Measurements from ENCODE around the gene GPAT3. TPM values are rescaled to one million over a fixed set of nuclear protein-coding genes. Genes with fewer than 3 reads are reported as not detected.
"Not testable (repeated sequence)": the region's sequence is repeated elsewhere in the genome, so short reads cannot be mapped to it uniquely, and the experiment has no call there.

GPAT3 gene
- total RNA-seq, 4 donors from 2014 or later = 2.3 to 7.3 (median 4.5) TPM

DNA sequence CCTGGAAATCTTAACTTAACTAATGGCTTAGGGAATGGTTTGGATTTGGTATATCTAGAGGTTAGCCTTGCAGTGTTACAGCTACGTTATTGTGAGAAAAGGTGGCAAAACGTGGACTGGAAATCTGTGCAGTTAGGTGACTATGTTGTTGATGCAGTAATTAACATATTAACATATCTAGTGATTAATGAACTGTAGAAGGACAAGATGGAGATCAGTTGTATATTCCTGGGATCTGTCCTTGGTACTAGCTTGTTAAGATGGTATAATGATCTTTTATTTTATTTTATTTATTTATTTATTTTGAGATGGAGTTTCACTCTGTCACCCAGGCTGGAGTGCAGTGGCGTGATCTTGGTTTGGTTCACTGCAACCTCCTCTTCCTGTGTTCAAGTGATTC is 36.9 kb downstream of the GPAT3 start:
- Histone ChIP-seq H3K36me3 (no peaks in the 10 kb centered on the region), H3K4me3 (no peak overlapping the region), H3K4me1 (no peaks in the 10 kb centered on the region), H3K9me3 (no peaks in the 10 kb centered on the region), H3K27me3 (no peaks in the 10 kb centered on the region), H3K27ac (no peak overlapping the region)
- no peak for DNase-seq (ENCODE audit: low spot score in 2 of 2)
- 84% methylated on average over 3 of the region's 3 CpGs for WGBS
- TF ChIP-seq EP300 (IDR thresholded peaks at IDR 0.05) (no peak), POLR2AphosphoS5 (IDR thresholded peaks at IDR 0.05) (no peak), POLR2A (IDR thresholded peaks at IDR 0.05) (no peak)
- TF ChIP-seq, protein P1, sequence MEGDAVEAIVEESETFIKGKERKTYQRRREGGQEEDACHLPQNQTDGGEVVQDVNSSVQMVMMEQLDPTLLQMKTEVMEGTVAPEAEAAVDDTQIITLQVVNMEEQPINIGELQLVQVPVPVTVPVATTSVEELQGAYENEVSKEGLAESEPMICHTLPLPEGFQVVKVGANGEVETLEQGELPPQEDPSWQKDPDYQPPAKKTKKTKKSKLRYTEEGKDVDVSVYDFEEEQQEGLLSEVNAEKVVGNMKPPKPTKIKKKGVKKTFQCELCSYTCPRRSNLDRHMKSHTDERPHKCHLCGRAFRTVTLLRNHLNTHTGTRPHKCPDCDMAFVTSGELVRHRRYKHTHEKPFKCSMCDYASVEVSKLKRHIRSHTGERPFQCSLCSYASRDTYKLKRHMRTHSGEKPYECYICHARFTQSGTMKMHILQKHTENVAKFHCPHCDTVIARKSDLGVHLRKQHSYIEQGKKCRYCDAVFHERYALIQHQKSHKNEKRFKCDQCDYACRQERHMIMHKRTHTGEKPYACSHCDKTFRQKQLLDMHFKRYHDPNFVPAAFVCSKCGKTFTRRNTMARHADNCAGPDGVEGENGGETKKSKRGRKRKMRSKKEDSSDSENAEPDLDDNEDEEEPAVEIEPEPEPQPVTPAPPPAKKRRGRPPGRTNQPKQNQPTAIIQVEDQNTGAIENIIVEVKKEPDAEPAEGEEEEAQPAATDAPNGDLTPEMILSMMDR (IDR thresholded peaks at IDR 0.05) = no peak

DNA sequence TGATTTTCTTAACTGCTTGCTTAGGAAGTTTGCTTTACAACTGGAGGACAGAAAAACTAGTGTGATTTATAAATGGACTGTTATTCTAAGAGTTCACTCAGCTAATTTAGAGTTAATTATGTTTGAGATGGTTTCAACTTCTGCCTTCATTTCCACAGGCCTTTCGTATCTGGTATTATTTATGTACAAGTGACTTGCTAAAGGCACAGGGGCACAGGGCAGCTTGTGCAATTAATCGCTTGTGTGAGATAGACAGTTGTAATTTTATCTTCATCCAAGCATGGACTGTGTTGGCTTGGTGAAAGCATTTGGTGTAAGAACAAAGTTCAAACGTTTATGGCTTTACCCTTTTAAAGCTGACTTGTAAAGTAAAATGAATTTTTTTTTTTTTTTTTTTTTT is 38.3 kb downstream of the GPAT3 start:
- Histone ChIP-seq H3K27me3 (no peaks in the 10 kb centered on the region), H3K36me3 (no peaks in the 10 kb centered on the region), H3K4me1 (no peaks in the 10 kb centered on the region), H3K27ac (no peak overlapping the region), H3K4me3 (no peak overlapping the region), H3K9me3 (no peaks in the 10 kb centered on the region)
- no peak for DNase-seq (ENCODE audit: low spot score in 2 of 2)
- TF ChIP-seq POLR2A (IDR thresholded peaks at IDR 0.05) (no peak), EP300 (IDR thresholded peaks at IDR 0.05) (no peak), POLR2AphosphoS5 (IDR thresholded peaks at IDR 0.05) (no peak)
- TF ChIP-seq, protein P1 (IDR thresholded peaks at IDR 0.05) = no peak
- 55% methylated on average over 3 of the region's 3 CpGs for WGBS

DNA sequence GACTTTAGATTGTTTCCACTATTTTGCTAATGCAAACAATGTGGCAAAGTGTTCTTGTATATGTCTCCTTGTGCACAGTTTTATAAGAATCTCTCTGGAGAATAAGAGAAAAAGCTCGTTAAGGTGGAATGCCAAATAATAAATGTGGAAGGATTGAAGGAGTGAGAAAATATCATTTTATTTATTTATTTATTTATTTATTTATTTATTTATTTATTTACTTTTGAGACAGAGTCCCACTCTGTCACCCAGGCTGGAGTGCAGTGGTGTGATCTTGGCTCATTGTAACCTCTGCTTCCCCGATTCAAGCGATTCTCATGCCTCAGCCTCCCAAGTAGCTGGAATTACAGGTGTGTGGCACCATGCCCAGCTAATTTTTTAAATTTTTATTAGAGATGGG is 40.3 kb downstream of the GPAT3 start:
- H3K4me1 ChIP-seq; H3K27me3 ChIP-seq; DNase-seq (ENCODE audit: low spot score in 2 of 2); H3K4me3 ChIP-seq; H3K27ac ChIP-seq; H3K9me3 ChIP-seq; H3K36me3 ChIP-seq: not testable (repeated sequence)
- WGBS = 94% methylated on average over 3 of the region's 3 CpGs

GRCh38 chr4:83581411-83582288 is 45.7 kb downstream of the GPAT3 start:
- Histone ChIP-seq H3K4me1 (peaks cover 6% of the 10 kb centered on the region), H3K27me3 (no peaks in the 10 kb centered on the region), H3K36me3 (no peaks in the 10 kb centered on the region), H3K4me3 (no peak overlapping the region), H3K27ac (no peak overlapping the region), H3K9me3 (no peaks in the 10 kb centered on the region)
- no peak for DNase-seq (ENCODE audit: low spot score in 2 of 2)
- no peak for TF ChIP-seq POLR2AphosphoS5 (IDR thresholded peaks at IDR 0.05)
- TF ChIP-seq POLR2A (IDR thresholded peaks at IDR 0.05) = no peak
- no peak for TF ChIP-seq EP300 (IDR thresholded peaks at IDR 0.05)
- TF ChIP-seq, protein P1 (IDR thresholded peaks at IDR 0.05) = no peak
- WGBS = 95% methylated on average over 10 of the region's 10 CpGs

DNA sequence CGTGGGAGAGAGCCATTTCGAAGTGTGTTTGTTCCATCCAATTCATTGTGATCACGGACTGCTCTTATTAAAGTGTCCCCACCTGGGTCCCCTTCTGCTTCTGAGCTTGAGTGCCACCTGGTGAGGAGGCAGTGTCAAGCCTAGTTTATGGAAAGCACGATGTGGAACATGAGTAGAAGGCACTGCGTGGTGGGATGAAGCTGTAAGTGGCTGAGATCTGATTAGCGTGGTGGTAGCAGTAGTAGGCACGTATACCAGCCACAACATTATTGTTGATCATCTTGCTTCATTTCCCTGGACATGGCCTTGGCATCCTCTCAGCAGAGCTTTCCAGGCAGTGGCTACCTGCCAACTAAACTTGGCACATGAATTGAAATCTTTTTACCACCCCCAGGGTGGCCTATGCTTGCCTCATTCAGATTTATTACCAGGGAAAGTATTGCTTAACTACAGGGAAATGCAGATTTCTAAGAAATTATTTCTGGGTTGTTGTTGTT is 46.4 kb downstream of the GPAT3 start:
- Histone ChIP-seq H3K4me3 (no peak overlapping the region), H3K27ac (no peak overlapping the region), H3K9me3 (no peaks in the 10 kb centered on the region), H3K27me3 (no peaks in the 10 kb centered on the region), H3K4me1 (peaks cover 6% of the 10 kb centered on the region), H3K36me3 (no peaks in the 10 kb centered on the region)
- TF ChIP-seq POLR2AphosphoS5 (IDR thresholded peaks at IDR 0.05) = no peak
- no peak for DNase-seq (ENCODE audit: low spot score in 2 of 2)
- whole genome bisulfite sequencing = 42% methylated on average over 7 of the region's 7 CpGs

GRCh38 chr4:83585982-83586508 is 50.1 kb downstream of the GPAT3 start:
- Histone ChIP-seq H3K9me3 (no peaks in the 10 kb centered on the region), H3K27ac (no peak overlapping the region), H3K36me3 (no peaks in the 10 kb centered on the region), H3K27me3 (no peaks in the 10 kb centered on the region), H3K4me1 (peaks cover 6% of the 10 kb centered on the region), H3K4me3 (no peak overlapping the region)
- no peak for DNase-seq (ENCODE audit: low spot score in 2 of 2)
- TF ChIP-seq EP300 (IDR thresholded peaks at IDR 0.05) (no peak), POLR2AphosphoS5 (IDR thresholded peaks at IDR 0.05) (no peak), POLR2A (IDR thresholded peaks at IDR 0.05) (no peak)
- TF ChIP-seq, protein P1 (IDR thresholded peaks at IDR 0.05) = no peak
- WGBS = 79% methylated on average over 6 of the region's 6 CpGs
